NCI-H2171 treated with DMSO at 0.1 percent for 48 hours (cell line): ENCODE data around the gene PLA2G4D.

Experiments used
- DNase-seq: peaks from one replicate; lab custom pipeline; 2025; lab: John Stamatoyannopoulos, UW

PLA2G4D gene

DNA sequence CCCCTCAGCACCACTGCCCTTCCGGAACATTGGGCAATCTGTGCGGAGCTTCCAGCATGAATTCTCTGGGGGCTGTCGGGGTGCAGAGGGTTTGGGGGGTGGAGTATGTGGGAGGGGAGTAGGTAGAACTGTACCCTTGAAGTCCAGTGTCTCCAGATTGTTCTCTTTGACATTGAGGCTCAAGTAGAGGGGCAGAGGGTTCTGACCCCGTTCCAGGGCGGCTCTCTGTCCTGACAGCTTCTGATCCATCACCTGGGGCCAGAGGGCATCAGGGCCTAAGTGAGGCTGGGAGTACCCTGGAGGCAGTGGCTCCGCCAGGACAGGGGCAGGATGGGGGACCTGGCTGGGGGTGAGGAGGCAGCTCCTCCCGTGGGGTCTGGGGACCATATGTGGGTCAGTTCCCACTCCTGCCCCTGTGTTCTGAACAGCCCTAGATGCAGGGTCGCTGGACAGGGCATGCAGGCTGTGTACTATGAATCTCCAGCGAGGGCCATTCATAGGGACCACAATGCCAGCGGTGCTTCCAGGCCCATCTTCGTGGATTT is 22.1 kb downstream of the PLA2G4D start:
- no peak for DNase-seq

GRCh38 chr15:42071717-42072116 is 22.6 kb downstream of the PLA2G4D start:
- DNase-seq, result no peak

DNA sequence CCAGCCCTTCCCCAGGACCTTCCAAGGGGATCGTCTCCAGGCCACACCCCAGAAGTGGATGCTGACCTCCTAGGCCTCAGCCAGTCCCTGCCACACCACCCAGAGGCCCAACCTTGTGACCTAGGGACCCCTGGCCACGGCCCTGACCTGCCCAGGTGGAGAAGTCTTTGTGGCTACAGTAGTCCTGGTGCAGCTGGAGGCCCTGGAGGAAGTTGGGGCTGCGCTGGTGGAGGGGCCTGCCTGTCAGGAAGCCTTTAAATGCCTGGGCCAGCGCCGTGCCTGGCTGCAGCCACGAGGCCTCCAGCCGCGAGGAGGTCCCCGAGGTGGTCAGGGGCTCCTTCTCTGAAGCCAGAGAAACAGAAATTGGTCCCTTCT is 23.4 kb downstream of the PLA2G4D start:
- DNase-seq, result no peak

DNA sequence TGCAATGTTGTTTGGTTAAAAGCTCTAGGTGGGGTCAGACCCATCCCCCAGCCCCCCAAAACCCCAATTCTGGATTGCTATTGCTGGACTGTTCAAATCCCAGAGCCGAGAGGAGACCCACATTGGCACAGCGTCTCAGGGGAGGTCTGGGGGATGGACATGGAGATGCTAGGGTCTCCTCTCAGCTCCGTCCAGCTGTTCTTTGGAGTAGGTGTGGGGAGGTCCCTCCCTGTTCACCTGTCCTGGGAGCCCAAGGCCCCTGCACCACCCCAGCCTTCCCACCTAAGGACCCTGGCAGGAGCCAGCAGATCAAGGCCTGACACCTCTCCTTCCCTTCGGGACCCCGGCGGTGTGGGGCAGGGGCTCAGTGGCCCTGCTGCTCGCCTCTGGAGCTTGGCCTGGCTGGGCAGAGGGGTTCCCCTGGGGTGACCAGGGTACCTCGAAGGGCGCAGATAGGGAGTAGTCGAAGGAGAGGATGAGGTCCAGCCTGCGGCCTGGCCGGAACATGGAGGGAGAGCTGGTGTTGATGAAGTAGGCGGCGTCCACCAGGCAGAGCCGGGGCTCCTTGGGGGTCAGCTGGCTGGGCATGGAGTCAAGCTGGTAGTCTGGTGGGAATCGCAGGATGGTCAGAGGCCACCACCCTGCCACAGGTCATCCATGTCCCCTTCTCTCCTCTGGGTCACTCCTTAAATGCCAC is 23.9 kb downstream of the PLA2G4D start:
- no peak for DNase-seq

- DNase-seq, result no peak
Measured at GRCh38 chr15:42069496-42070278, 24.7 kb downstream of the PLA2G4D start.

DNA sequence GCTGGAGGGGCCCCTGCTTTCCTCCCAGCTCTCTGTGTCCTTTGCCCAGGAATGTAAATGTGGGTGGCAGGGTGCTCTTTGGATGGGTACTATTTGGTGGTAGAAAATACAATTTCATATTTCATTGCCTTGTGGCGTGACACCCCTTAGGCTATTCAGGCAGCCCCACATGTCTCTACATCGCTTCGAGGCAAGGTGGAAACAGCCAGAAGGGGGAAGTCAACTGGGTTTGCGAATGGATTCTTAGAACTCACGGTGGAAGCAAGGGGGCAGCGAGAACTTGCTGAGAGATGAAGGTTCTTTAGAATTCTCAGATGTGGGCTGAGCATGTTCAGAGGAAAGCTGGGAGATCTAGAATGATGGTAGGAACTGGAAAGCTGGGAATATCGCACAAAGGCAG is 25.3 kb downstream of the PLA2G4D start:
- DNase-seq, result no peak

DNA sequence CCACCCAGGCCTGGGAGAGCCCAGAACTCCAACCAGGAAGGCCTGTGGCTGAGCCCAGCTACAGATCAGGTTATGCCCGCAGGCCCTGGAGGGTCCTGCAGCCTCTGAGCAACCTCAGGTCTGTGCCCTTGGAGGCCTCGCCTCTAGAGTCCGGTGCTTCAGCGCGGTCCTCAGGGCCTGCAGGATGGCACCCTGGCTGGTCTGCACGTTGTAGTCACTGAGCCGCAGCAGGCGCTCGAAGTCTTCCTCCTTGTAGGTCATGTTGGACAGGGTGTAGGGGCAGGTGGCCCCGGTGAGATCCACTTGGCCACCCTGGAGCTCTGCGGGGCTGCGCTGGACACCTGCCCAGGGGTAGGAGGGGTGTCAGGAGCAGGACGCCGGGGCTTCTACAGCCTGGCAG is 25.8 kb downstream of the PLA2G4D start:
- no peak for DNase-seq

DNA sequence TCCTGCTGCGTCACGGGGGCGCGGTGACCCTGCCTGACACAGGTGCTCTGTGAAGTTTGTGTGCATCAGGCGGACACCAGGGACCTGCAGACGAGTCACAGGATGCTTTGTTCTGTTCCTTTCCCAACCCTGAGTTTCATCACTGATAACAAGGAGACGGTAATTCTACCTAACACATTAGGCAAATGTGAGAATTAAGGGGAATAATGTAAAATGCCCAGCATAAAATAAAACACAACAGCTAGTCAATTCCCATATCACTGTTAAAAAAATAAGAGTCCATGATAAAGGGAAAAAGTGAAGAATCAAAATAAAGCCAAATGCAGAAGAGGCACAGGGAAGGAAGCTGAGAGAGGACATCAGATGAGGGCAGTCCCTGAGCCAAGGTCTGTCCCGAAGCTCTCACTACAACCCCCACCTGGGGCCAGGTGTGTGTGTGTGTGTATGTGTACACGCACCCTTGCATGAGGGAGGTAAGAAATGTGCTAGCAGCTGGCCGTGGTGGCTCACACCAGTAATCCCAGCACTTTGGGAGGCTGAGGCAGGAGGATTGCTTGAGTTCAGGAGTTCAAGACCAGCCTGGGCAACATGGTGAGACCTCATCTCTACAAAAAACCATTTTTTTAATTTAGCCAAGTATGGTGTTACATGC is 27.5 kb downstream of the PLA2G4D start:
- no peak for DNase-seq

DNA sequence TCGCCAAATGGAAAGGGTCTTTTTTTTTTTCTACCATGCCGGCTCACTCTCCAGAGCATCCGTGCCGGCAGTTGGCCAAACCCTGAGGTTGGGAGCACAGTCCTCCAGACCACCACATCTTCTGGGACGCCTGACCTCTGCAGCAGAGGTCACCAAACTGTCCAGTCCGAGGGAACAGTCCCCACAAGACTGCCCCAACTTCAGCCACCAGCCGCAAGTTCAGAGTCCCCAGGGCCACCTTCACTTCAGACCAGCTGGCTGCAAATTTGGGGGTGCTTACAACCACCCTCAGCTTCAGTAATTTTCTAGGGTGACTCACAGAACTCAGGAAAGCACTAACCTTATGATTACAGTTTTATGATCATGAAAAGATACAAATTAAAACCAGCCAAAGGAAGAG is 28.9 kb downstream of the PLA2G4D start:
- no peak for DNase-seq

DNA sequence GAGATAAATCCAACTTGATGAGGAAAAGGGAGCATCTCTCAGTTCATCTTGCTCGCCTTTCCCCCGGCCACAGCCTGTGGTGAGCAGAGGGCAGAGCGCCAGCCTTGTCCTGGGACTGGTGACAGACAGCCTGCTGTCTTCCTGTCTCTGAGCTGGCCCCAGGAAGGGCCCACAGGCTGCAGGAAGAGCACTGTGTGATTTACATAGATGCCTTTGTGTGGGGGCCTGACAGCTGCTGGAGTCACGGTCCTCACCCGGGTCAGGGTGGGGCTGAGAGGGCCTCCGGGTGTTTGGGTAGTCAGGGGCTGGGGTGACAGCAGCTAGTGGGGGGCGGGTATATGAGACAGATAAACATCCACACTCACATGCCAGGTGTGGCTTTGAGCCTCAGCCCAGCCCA is 29.3 kb downstream of the PLA2G4D start:
- DNase-seq, result peak; percentile 88

DNA sequence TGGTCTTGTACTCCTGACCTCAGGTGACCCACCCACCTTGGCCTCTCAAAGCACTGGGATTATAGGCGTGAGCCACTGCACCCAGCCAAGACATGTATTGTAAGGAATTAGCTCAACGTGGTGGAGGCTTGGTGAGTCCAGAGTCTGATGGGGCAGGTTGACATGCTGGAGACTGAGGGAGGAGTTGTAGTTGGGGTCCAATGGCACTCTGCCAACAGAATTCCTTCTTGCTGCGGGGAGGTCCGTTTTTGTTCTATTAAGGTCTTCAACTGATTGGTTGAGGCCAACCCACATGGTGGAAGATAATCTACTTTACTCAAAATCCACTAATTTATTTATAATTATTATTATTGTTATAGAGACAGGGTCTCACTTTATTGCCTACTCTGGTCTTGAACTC is 30.1 kb downstream of the PLA2G4D start:
- DNase-seq, result no peak

- DNase-seq, result no peak
Measured at GRCh38 chr15:42063122-42063848, 31.1 kb downstream of the PLA2G4D start.

GRCh38 chr15:42062284-42062806 is 32.0 kb downstream of the PLA2G4D start:
- no peak for DNase-seq

- no peak for DNase-seq
Measured at GRCh38 chr15:42060797-42061196, 33.6 kb downstream of the PLA2G4D start.

- no peak for DNase-seq
Measured at GRCh38 chr15:42060477-42060763, 33.9 kb downstream of the PLA2G4D start.

- DNase-seq, result peak; percentile 46
Measured at GRCh38 chr15:42059661-42060476, 34.5 kb downstream of the PLA2G4D start.

- DNase-seq, result no peak
Measured at GRCh38 chr15:42058791-42059190, 35.6 kb downstream of the PLA2G4D start.

DNA sequence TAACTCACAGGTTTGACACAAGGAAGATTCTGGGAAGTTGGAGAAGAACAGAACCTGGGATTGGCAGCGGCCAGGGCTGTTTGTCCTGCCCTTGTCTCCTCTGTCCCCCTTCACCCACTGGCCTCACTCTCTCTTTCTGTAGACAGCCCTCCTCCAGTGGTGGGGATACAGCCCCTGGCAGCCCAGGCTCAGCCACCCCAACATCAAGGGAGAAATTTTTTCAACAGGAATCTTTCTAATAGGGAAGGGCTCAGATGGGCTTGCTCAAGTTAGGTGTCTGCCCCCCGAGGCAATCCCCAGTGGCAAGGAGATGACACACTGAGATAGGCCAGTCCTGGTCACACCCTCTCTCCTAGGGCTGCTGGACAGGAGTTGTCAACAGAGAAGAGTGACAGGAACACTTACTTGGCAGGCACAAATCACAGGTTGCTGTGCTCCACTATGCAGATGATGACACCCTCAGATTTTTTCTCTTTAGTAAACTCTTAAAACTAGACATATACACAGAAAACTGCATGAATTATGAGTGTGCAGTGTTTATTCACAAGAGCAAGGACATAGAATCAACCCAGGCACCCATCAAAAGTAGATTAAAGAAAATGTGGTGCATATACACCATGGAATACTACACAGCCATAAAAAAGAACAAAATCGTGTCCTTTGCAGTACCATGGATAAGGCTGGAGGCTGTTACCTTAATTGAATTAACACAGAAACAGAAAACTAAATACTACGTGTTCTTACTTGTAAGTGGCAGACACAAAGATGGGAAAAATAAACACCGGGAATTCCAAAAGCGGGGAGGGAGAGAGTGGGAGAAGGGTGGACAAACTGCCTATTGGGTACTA is 36.3 kb downstream of the PLA2G4D start:
- DNase-seq, result no peak

GRCh38 chr15:42056934-42057798 is 37.2 kb downstream of the PLA2G4D start:
- peak; percentile 63 for DNase-seq
